NCI-H226 (cell line): ENCODE data around the gene GPATCH2.
A peak's percentile ranks its signal among the peaks of the same experiment; 100 is the strongest.

ENCODE experiments used
- DNase-seq: peaks from one replicate; pipeline ENCODE4 v3.0.0-alpha.2; 2015

Gene GPATCH2

GRCh38 chr1:217577336-217577735 lies 53.6 kb downstream of the GPATCH2 start:
- DNase-seq: no peak

GRCh38 chr1:217574265-217574949 lies 56.5 kb downstream of the GPATCH2 start:
- no peak for DNase-seq

DNA sequence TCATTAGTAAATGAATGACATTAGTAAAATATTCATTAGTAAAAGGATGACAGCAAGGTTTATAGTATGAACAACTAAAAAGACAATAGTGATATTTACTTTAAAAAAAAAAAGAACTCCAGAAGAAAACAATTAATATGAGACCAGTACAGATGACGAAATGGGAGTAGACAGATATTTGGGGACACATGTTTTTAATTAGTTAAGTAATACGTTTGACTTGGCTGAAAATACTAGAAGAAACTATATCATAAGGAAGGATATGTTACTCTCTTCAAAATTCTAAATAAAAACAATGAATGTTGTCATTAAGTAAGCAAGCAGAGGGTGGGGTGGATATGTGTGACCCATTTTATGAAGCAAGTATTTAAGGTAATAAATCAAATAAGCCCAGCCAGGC lies 61.9 kb downstream of the GPATCH2 start:
- DNase-seq: no peak

- no peak for DNase-seq
Measured at GRCh38 chr1:217568200-217568599, 62.7 kb downstream of the GPATCH2 start.

- DNase-seq: no peak
Measured at GRCh38 chr1:217564833-217565232, 66.1 kb downstream of the GPATCH2 start.

GRCh38 chr1:217564207-217564606 lies 66.7 kb downstream of the GPATCH2 start:
- DNase-seq: no peak

GRCh38 chr1:217563179-217563578 lies 67.7 kb downstream of the GPATCH2 start:
- no peak for DNase-seq

GRCh38 chr1:217562229-217562878 lies 68.5 kb downstream of the GPATCH2 start:
- DNase-seq: peak; percentile 63

DNA sequence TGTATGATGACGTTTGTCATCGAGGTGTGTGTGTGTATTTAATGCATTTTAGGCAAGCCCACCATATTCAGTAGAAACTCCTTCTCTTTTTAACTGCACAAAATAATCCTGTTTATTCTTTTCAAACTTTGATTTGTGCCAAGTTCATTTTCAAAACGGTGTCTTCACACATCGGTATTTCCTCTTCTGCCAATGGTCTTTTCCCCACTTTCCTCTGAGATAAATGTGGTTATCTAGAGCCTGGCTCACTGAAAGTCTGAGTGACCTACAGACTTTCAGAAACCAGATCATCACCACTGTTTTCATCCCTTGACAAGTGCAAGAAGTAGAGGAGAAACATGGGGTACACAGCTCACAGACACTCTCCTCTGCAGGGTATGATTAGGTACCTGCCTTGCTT lies 69.4 kb downstream of the GPATCH2 start:
- DNase-seq: peak; percentile 51

- DNase-seq: no peak
Measured at GRCh38 chr1:217554849-217555248, 76.0 kb downstream of the GPATCH2 start.

- no peak for DNase-seq
Measured at GRCh38 chr1:217553949-217554509, 76.9 kb downstream of the GPATCH2 start.

DNA sequence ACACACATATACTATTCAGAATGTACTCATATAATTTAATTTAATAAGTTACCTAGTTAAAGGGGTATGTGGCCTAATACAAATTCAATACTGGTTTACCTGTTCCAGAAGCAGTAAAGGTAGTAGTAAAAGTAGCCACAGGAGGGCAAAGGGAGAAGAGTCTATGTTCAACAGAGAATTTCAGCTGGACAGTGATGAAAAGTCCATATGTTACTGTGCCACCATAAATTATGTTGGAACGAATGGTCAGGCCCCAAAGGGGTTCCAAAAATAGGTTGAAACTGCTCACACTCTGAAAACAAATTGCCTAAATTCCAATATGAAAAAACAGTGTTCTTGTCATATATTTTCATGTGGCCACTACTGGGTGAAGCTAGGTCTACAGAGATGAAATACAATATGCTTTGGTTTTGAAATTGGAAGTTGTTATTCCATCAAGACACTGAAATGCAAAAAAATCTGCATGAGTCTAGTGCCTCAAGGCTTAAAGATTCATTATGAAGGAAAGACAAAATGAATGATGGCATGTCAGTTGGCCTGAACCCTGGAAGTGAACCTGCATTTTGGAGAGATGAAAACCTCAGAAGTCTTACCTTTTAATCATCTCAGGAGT lies 78.4 kb downstream of the GPATCH2 start:
- DNase-seq: no peak

DNA sequence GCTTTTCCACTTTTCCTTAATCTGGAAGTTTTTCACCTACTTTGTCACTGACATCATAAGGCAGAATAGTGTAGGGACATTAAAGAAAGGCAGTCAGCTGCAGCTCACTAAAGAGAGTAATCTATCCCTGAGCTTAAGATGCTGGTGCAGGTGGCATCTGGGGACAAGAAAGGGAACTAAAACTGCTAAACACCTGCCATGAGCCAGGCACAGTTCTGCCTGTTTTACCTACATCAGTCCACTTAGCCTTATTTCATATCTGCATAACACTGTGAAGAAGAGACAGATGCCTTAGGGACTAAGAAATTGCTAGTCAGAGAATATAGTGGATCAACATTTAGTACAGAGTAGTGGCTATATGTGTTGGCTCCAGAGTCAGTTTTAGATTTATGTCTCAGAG lies 88.1 kb downstream of the GPATCH2 start:
- DNase-seq: no peak

DNA sequence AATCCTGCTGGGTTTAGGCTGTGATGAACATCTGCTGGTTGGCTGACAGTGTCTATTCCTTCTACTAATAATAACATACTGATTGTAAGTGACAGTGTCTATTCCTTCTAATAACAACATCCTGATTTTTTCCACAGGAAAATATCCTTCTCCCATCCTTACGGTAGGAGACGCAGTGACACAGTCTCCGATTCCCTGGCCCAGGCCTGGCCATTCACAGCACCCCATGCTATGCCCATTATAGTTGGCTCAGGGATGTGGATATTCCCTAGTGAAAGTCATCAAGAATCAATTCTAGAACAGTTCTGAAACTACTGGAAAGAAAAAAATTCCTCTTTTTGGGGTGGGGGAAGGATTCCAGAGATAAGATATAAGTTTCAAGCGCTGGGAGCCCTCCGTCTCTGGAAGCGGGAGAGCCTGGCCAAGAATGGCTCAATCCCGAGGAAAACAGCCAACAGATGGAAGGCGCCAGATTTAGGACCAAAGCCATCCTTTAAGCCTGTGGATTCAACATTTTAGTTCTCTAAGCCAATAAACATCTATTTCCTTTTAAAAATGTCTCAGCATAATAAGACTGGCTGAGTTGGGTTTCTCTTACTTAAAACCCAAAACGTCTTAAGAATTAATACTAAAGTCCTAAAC lies 88.6 kb downstream of the GPATCH2 start:
- no peak for DNase-seq

GRCh38 chr1:217540321-217540720 lies 90.6 kb downstream of the GPATCH2 start:
- no peak for DNase-seq

DNA sequence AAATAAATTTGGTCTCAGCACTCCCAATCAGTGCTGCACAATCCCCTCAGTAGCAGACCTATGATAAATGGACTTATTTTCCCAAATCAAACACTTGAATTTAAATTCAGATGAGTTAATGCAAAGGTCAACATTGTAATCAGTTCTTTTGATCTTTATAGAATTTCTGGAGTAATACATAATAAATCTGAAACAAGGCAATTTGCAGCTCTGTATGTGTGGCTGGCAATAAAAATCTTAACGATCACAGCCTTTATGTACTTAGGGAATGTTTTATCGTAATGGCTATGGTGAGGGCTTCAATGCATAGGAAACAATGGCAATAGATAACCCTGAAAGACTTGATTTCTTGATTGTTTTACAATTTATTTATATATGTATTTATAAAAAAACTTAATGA lies 91.4 kb downstream of the GPATCH2 start:
- DNase-seq: no peak

GRCh38 chr1:217535601-217536377 lies 95.1 kb downstream of the GPATCH2 start:
- no peak for DNase-seq

DNA sequence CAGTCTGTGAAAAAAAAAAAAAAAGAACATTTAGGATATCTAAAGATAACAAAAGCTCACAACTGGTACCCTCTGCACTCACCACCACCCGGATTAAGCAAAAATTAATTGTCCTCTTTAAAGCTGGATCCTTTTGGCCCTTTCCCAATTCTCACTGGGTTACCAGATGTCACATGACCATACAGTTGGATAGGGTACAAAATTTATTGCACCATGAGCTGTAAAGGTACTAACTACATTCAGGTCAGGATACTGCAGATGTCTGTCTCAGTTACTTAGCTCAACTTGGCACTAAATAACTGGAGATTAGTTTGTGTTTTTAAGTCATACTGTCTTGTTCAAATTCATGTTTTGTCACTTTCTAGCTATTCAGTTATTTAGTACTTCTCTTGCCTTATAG lies 96.3 kb downstream of the GPATCH2 start:
- no peak for DNase-seq

DNA sequence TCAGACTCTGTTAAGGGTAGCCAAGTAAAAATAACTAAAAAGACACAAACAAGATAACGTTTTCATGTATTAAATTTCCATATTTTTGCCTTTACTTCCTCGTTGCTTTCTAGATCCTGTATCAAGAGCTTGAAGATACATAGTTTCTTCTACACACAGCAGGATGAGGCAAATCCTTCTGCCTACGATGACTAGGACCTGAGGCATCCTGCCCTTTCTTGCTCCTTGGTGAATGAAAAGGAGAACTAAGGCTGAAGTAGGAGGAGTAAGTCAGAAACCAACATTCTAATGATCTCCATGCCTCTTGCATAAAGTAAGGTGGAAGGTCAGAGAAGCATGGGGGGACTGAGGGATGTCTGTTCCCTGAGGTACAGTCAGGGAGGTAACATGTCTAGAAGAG lies 102.6 kb downstream of the GPATCH2 start:
- peak; percentile 13 for DNase-seq

DNA sequence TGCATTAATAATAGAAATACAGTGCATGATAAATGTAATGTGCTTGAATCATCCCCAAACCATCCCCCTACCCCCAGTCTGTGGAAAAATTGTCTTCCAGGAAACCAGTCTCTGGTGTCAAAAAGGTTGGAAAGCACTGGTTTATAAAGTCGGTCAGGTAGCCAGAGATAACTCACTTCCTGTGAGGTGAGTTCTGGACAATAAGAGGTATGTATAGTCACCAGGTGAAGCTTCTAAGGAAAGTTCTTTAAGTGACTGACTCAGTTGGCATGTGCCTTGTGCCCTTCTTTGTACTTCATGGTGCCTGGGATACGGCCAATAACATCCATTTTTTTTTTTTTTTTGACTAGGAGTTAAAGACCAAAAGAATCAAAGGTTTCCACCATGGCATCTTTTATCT lies 103.7 kb downstream of the GPATCH2 start:
- DNase-seq: no peak

DNA sequence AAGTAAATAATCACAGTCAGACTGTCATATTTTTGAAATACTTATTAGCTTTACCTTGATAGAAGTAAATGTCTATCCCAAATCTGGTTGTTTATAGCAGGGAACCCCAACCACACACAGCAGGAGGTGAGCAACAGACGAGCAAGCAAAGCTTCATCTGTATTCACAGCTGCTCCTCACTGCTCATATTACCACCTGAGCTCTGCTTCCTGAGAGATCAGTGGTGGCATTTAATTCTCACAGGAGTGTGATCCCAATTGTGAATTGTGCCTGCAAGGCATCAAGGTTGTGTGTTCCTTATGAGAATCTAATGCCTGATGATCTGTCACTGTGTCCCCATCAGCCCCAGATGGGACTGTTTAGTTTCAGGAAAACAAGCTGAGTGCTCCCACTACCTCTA lies 104.3 kb downstream of the GPATCH2 start:
- no peak for DNase-seq

GRCh38 chr1:217525773-217526490 lies 105.0 kb downstream of the GPATCH2 start:
- DNase-seq: peak; percentile 4
